ENCODE measurements around the gene HIVEP3.

DNA sequence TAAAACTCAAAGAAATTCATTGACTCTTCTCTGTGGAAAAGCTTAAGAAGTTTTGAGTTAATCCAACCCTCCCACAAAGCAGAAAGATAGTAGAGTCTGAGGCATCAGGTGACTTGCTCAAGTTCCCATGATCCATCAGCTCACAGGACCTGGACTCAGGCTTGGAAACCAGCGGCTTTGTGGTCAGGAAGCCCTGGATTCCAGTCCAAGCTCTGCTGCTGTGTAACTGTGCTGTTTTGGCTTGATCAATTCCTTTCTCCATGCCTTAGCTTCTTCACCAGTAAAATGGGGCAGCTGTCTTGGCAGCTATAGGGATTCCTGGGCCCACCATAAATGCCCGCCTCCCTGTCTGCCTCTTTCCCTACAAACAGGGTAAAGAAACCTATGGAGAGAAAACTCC, 180.2 kb downstream of the HIVEP3 start:
- TF ChIP-seq POLR2A (IDR thresholded peaks at IDR 0.05; ENCODE audit: low read length) (no peak), GATA1 (IDR thresholded peaks at IDR 0.05; ENCODE audit: low read depth, low read length) (no peak)

All from erythroblast (primary cell).